WTC11 (cell line): ENCODE results near the gene QRICH2. TPM values are rescaled to one million over a fixed set of nuclear protein-coding genes. Genes with fewer than 3 reads are reported as not detected.

Experiments used
- AR ChIP-seq: fragments of 250-450 bp; sonication (Bioruptor Pico); IDR thresholded peaks from 2 replicates; pipeline ENCODE4 v1.9.0; 2021; ENCODE audit warnings: mild to moderate bottlenecking
- ARID4B ChIP-seq: sonication (generic); formaldehyde crosslinking; IDR thresholded peaks from 2 replicates; pipeline ENCODE4 v1.8.0; 2023; ENCODE audit warnings: missing genetic modification reagents, mild to moderate bottlenecking, borderline replicate concordance
- E2F4 ChIP-seq: sonication (generic); formaldehyde crosslinking; IDR thresholded peaks from 2 replicates; pipeline ENCODE4 v1.8.1; 2022; ENCODE audit warnings: low read depth, mild to moderate bottlenecking, moderate library complexity, missing genetic modification reagents, borderline replicate concordance
- GABPB1 ChIP-seq: sonication (generic); formaldehyde crosslinking; IDR thresholded peaks from 2 replicates; pipeline ENCODE4 v1.8.1; 2023; ENCODE audit warnings: mild to moderate bottlenecking, missing genetic modification reagents
- NR3C1 ChIP-seq: sonication (generic); formaldehyde crosslinking; conservative IDR thresholded peaks from 2 replicates; pipeline ENCODE4 v1.8.1; 2023; ENCODE audit warnings: low read depth, mild to moderate bottlenecking, missing genetic modification reagents
- PRDM15 ChIP-seq: sonication (generic); formaldehyde crosslinking; IDR thresholded peaks from 2 replicates; pipeline ENCODE4 v1.8.0; 2022; ENCODE audit warnings: missing genetic modification reagents
- TCF7 ChIP-seq: sonication (generic); formaldehyde crosslinking; IDR thresholded peaks from 2 replicates; pipeline ENCODE4 v1.8.0; 2022; ENCODE audit warnings: mild to moderate bottlenecking, low read depth, missing genetic modification reagents, moderate library complexity
- TEAD4 ChIP-seq: sonication (generic); formaldehyde crosslinking; IDR thresholded peaks from 2 replicates; pipeline ENCODE4 v1.8.0; 2022; ENCODE audit warnings: mild to moderate bottlenecking, missing genetic modification reagents
- ZNF281 ChIP-seq: sonication (generic); formaldehyde crosslinking; IDR thresholded peaks from 2 replicates; pipeline ENCODE4 v1.8.0; 2023; ENCODE audit warnings: mild to moderate bottlenecking, missing genetic modification reagents
- ZNF317 ChIP-seq: sonication (generic); formaldehyde crosslinking; IDR thresholded peaks from 2 replicates; pipeline ENCODE4 v1.8.1; 2023; ENCODE audit warnings: low read depth, mild to moderate bottlenecking, moderate library complexity, missing genetic modification reagents, borderline replicate concordance
- ZNF416 ChIP-seq: fragments of 250-450 bp; sonication (Bioruptor Pico); IDR thresholded peaks from 2 replicates; pipeline ENCODE4 v1.9.0; 2021; ENCODE audit warnings: mild to moderate bottlenecking, inconsistent platforms
- ZNF425 ChIP-seq: fragments of 250-450 bp; sonication (Bioruptor Pico); conservative IDR thresholded peaks from 2 replicates; pipeline ENCODE4 v1.9.0; 2021; ENCODE audit warnings: mild to moderate bottlenecking
- total RNA-seq: library from RNA; stranded (reverse); gene quantifications from 3 replicates; pipeline ENCODE4 v1.2.3, GENCODE V29; 2021

The QRICH2 gene
- total RNA-seq, 1 experiment from 2014 or later, result 1.5 TPM

- TF ChIP-seq ARID4B, result no peak
- no peak for TF ChIP-seq ZNF281 (CRISPR knock-in tag)
- TF ChIP-seq ZNF317 (CRISPR knock-in tag), result no peak
- no peak for TF ChIP-seq NR3C1 (CRISPR knock-in tag)
- TF ChIP-seq AR, result no peak
- TF ChIP-seq ZNF416 (CRISPR knock-in tag), result no peak
- no peak for TF ChIP-seq TCF7
- no peak for TF ChIP-seq PRDM15
- no peak for TF ChIP-seq GABPB1 (CRISPR knock-in tag)
- no peak for TF ChIP-seq TEAD4 (CRISPR knock-in tag)
- TF ChIP-seq E2F4 (CRISPR knock-in tag), result no peak
- no peak for TF ChIP-seq ZNF425 (CRISPR knock-in tag)
Measured at GRCh38 chr17:76309461-76309860, 1.4 kb upstream of the QRICH2 start (continued).
